HG03039 (cell line): ENCODE measurements around the gene CRYBG3.
A peak's percentile ranks its signal among the peaks of the same experiment; 100 is the strongest.

ENCODE experiments used
- ATAC-seq: cut with Tn5 transposase; IDR thresholded peaks from one replicate; pipeline ENCODE4 v1.9.1; 2021; ENCODE audit warnings: mild to moderate bottlenecking, moderate library complexity; ENCODE audit not compliant: unreplicated experiment

The CRYBG3 gene

DNA sequence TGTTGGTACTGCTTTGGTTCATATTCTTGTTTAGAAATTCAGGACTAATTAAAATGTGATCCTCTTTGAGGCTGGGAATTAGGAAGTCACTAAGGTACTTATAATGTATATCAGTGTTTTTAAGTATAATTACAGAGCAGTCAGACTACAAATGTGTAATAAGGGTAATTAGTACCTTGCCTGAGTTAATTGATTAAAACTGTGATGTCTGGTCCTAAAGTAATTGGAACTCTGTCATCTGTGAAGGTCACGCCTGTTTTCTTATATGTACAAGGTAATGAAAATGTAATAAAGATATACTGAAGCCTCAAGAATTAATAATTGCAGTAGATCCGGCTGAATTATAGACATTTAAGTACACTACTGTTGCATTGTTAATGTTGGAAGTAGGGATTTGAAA lies 117.6 kb downstream of the CRYBG3 start:
- ATAC-seq: no peak

DNA sequence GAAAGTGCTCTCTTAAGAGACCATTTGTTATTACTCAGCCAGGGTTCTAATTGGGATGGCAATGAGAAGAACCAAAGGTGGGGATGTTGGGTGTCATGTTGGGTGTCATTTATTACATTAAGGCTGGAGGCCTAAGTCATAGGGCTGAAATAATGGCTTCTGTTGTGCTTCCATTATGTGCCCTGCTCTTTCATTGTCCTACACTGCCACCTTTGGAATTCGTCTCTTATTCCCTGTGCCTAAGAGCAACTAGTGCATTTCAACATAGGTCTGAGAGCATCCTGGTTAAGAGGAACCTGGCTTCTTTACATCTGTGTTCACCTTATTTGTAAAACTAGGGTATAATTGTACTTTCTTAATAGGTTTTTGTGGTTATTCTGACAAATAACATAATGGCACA lies 118.2 kb downstream of the CRYBG3 start:
- ATAC-seq: no peak

DNA sequence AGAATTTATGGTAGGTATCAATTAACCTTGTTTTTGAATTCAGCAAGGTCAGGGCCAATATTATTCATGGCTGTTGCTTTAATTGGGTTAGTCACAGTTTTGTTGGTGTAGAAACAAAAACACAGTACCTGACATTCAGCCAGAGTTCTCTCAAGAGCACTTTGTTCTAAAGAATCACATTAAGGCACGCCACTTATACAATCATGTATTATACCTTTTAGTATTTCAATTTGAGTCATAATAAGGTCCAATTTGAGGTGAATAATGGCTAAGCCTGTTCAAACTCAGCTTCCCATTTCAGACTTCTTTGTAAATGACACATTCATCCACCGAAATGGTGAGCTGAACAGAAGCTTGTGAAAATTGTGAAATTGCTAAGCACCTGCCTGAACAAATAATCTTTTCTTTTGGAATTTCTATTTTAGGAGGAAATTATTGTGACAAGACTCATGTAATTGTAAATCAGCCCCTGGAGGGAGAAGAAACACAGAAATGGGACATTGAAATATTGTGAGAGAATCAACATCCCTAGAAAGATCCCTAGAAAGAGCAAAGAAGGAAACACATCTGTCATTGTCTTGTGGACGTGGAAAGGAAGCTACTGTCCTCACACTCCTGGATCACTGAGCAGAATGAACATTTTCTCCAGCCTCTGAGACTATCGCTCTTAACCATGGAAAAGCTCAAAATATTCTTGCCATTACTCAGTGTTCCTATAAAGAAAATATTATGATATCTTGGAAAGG lies 121.2 kb downstream of the CRYBG3 start:
- no peak for ATAC-seq

DNA sequence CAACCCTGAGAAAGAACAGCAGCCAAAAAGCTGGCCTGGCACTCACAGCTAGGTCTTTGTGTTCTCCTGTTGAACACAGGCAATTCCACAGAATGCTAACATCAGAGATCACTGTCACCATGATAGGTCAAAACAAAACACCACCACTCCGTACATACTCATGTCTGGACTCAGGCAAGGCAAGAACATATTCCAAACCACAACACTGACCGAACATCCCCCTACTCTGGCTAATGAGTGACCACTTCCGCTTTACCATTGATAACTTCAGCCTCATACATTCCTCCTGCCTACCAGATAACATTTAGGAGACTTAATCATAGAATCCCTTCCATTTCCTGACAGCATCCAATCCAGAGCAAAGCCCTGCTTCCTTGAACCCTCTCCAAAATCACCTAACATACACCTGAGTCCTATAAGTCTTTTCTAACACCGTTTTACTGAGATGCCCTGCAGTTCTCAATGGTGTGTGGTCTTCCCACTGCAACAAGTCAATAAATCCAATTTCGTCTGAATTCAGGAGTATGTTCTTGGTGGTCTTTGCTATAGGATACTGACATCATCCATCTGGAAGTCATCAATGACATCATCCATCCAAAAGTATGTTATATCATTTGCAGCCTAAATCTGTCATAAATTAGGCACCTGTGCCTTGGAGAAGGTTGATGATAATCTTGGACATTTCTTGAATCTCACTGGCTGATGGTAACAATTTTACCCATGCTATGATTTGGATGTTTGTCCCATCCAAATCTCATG lies 126.7 kb downstream of the CRYBG3 start:
- no peak for ATAC-seq

DNA sequence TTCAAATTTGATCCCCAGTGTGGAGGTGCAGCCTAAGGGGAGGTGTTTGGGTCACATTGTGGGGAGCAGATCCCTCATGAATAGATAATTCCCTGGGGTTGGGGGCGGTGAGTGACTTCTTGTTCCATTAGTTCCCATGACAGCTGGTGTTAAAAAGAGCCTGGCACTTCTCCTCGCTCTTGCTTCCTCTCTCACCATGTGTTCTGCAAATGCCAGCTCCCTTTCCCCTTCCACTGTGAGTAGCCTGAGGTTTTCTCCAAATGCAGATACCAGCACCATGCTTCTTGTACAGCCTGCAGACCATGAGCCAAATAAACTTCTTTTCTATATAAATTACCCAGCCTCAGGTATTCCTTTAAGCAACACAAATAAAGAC lies 127.3 kb downstream of the CRYBG3 start:
- no peak for ATAC-seq

DNA sequence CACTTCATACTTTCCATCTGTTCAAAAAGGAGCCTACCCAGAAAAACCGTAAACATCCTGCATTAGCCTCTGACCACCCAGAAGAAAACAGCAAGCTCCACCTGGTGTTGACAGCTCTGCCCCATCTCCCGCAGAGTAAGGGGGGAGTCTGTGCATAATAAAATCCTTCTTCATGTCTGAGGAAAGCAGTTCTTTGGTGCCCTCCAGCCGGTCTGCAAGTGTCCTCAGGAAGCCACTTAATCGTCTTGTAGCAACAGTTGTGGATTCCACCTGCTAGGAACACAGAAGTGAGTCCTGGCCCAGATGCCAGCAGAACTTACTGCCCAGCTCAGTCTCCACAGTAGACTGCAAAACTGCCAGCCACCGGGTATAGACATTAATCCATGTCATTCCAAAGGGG lies 127.9 kb downstream of the CRYBG3 start:
- no peak for ATAC-seq

DNA sequence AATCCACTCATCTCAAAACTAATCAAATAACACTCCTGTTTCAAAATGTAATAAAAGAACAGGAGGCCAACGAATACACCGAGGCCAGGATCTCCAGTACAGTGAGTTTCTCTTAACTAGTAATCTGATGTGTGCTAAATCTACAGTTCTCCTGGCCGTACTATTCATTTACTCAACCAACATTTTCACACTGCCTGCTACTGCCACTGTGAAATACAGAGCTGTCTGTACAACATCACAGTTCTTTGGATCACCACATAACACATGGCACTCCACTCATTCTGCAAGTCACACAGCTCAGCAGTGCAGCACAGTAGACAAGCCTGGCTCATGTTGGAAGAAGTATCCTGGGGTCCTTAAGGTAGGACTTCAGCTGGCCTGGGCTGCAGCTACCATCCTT lies 128.5 kb downstream of the CRYBG3 start:
- ATAC-seq: no peak

DNA sequence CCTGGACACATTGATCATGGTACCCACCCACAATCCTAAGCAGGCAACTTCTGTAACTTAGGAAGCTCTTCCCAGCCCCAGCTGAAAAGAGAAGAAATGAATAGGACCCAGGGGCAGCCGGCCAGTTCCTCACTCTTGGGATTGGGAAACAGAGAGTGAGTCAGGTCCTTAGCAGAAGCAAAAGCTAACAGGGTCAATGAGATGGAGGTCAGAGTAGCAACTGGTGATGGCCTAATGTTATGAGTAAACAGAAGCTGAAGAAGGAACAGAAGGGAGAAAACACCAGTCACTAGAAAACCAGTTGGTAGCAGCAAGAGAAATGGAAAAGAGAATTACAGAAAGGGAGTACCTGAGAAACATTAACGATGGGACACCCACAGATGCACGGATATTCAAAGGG lies 130.5 kb downstream of the CRYBG3 start:
- no peak for ATAC-seq

DNA sequence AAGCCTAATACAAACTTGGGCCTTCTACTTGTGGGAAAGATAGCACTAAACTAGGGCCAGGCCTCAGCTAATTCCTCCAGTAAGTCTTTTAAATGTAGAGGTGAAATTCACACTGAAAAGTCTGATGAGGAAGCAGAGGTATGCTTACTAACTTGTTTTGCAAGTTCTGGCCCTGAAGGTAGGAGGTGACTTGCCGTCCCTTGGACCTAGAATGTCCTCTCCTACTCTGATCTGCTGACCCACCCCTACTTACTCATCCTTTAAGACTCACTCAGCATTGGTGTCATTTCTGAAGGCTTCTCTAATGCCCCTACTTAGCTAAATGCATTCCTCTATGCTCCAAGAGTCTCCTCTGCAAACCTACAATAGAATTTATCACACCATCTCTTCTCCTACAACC lies 131.1 kb downstream of the CRYBG3 start:
- ATAC-seq: no peak

DNA sequence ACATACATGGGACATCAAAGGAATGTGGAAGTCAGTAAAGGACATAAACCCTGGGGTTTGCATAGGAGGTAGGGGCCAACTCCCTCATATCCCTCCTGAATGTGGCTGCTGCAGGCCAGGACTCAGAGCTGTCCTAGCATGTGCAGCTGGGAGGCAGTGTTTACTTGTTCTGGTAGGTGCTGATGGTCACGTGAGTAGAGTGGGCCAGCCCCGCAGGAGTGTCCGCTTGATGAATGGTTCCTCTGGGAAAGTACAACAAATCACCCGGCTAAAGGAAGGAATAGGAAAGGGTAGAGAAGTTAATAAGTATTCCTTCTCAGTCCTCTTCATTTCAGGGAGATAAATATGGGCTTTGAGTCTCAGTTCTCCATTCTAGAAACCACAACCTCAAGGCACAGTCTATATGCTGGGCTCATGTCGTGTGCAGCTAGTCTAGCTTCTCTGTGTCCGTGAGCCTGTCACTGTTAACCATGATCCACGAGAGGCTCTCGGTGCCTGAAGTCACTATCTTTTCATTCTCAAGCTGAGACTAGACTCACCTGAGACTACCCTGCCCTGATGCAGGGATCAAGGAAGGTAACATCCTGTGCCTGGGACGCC lies 132.5 kb downstream of the CRYBG3 start:
- ATAC-seq: peak; percentile 62

DNA sequence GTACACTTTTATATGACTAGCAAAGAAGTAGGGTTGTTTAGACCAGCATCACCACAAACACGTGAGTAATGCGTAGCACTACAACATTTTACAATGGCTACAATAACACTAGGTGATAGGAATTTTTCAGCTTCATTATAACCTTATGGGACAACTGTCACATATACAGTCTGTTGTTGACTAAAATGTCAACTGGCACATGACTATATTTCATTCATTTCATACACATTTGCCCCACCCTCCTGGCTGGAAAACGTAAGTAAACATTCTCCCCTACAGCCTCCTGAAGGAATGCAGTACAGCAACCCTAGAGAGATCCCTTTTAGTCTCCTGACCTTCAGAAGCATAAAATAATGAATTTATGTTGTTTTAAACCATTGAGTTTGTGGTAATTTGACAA lies 134.2 kb downstream of the CRYBG3 start:
- ATAC-seq: no peak

DNA sequence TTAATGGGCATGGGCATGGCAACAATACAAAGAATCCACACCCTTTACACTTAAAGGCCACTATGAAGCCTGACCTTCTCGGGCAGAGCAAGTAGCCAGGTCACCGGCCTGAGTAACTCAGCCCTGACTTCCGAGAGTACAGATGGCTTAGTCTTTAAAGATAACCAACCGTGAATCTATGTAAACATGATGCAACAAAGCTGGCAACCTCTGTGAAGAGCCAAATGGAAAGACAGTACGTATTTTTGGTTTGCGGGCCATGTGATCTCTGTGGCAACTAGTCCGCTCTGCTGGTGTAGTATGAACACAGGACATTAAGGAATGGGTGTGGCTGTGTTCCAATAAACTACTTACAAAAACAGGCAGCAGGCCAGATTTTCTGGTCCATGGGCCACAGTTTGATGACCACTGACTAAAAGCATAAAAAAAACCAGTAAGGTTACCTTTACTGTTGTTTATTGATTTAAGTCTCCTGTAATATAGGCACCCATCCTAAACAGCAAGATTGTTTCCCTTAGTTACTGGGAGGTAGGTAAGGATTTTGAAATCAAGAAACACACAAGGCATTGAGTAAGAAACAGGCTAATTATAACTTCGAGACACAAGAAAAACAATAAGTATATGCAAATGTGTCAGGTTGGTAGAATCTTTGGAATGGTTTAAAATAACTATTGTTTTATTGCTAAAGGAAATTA lies 136.0 kb downstream of the CRYBG3 start:
- no peak for ATAC-seq

DNA sequence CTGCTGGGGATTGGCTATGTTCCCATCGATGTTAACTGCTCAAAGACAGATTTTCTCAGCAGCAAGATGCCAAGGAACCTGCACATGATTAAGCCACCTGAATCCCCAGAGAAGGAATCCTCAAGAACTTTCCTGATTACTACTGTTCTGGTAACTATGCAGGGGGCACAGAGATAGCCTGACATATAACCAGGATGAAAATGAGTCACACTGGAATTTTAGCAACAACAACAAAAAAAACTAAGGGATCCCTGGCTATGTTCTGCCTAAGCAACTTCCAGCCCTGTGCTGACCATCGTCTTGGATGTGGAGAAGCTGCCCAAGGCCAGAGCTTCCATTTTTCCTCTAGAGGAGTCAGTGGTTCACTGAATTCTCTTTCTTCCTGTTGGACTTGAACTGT lies 136.6 kb downstream of the CRYBG3 start:
- ATAC-seq: no peak

DNA sequence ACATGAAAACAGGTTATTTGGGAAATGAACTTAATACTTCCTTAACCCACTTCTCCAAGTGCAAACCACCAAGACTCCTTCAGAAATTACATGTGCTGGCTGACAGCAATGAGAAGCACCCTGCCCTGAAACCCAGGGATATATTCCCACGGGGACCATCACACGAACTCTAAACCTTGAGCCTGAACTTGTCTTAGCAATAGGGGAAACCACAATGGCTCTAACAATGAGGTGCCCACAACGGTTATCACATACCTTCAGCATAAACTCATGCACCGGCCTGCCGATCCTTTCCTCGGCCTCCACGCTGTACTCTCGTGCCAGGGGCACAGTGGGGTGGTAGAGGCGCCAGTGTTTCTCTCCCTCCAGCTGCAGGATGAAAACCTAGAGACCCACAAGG lies 137.0 kb downstream of the CRYBG3 start:
- no peak for ATAC-seq

DNA sequence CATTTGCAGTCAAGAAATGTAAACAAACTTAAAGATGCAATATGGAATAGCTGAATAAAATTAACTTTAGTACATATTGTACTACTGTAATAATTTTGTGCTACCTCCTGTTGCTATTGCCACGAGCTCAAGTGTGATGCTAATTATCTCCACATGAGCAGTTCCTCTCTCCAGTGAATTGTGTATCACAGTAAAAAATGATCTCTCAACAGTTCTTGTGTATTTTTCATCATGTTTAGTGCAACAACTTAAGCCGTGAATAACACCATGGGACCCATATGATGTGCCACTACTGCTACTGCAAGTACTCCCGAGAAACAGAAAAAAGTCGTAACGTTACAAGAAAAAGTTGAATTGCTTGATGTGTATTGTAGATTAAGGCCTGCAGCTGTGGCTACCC lies 138.1 kb downstream of the CRYBG3 start:
- no peak for ATAC-seq

DNA sequence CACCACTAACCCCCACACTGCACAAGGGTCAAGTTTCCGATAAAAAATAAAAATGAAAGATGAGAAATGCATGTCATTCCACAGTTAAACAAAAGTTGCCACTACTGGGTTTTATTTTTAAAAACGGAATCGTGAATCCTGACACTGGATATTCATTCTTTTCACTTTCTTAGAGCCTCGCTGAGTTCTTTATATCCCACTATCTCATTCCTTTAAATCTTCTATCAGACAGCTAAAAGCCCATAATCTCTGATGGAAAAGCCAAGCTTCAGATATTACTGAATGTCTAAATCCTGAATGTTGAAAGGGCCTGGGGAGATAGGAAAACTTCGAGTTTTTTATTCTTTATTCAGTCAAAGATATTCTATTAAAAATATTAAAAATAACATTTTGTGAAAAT lies 138.7 kb downstream of the CRYBG3 start:
- ATAC-seq: no peak

DNA sequence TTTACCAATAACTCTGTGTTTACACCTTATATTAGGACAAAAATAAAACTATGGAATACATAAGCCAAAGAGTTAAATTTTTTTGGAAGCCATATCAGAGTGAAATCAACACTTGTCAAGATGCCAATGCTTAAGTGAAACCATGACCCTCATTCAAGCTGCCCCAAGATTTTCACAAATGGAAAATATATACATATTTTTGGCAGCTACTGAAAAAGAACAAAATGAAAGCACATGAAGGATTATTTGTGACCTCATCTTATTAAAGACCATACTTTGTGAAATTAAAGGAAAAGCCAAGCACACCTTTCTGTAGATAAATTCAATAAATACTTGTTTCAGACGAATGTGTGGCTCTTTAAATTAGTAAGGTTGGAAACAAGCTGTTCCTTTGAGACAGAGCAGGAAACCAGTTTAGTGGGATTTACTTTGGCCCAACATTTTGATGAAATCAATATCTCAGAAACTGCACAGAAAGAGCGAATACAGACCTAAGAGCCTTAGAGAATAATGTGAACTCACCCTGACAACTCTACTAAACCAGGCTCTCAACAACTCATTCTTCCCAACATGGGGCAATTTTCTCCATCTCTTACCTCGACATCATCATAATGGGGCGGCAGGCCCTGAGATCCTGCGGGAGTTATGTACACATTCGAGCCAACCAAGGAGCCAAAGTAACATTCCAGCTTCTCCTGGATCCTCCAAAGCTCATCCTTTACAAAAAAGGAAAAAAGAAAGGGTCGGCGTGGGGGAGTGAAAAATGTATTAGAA lies 139.4 kb downstream of the CRYBG3 start:
- ATAC-seq: no peak

DNA sequence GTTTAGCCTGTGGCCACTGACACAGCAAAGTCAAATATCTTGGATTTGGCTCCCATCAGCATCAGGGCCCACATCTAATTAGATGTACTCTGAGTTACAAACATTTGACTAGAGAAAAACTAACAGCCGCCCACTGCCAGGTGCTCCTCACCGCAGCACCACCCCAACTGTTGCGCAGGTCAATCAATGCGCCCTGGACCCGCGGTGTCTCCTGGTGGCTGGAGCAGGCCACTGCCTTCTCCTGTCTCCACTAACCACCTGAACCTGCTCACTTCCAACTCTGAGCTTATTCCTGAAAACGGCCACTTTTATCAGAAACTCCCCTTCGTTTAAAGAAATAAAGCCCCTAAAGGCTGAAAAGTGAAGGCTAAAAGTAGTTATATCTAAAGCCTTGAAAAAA lies 146.2 kb downstream of the CRYBG3 start:
- no peak for ATAC-seq

DNA sequence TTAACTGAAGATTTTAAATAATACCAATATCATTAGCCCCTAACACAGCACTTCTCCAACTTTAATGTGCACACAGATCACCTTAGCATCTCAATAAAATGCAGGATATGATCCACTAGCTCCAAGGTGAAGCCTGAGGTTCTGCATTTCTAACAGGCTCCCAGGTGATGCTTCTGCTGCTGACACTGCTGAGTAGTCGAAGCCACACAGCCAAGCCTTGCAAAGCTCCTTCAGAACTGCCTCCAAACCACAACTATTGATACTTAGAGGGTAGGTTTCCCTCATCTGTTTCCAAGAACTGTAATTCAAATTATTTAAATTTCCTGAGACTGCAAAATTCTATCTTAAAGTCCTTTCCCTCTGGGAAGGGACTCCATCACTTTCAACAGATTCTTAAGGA lies 146.6 kb downstream of the CRYBG3 start:
- no peak for ATAC-seq

DNA sequence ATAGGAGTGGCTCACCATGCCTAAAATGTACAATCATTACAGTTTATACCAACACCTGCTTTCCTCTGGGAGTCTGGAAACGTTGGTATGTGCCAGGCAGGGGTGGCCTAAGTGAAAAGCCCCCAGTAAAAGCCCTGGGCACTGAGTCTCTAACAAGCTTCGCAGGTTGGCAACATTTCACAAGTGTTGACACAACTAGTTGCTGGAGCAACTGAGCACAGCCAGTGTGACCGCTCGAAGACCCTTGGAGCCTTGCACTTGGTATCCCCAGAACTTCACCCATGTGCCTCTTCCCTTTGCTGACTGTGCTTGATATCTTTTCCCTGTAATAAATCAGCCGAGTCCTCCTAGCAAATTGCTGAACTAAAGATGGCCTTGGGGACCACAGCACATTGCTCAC lies 147.7 kb downstream of the CRYBG3 start:
- no peak for ATAC-seq

DNA sequence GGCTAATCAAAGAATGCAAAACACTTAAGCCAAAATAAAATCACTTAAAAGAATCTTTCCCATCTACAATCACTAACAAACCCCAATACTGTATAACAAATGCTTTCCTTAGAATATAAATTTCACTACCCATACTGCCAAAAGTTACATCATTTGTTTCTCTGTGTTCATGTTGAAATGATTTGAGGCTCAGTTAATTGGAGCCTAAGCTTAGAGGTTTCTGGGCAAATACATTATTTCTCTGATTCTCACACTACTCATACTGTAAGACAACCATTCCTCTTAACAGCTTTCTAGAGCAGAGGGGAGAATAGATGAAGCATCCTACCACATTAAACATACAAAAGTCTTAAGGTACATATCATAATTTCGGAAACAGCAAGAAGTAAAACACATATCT lies 148.3 kb downstream of the CRYBG3 start:
- no peak for ATAC-seq
